HepG2 (cell line): ENCODE results near the gene EGLN1. TPM values are rescaled to one million over a fixed set of nuclear protein-coding genes. Genes with fewer than 3 reads are reported as not detected.

Source experiments
- ATAC-seq: fragments of 200-7000 bp; cut with Tn5 transposase; 3 replicates; pipeline ENCODE4 v1.9.1; 2020; ENCODE audit warnings: mild to moderate bottlenecking, moderate library complexity
- BruUV-seq: library from RNA; stranded (reverse); fragments of 400-500 nt; replicated peaks from 2 replicates; lab custom pipeline; 2021; lab: Mats Ljungman, UMichigan
- CTCF ChIA-PET: fragments of 300-600 bp; formaldehyde crosslinking; extraction: SDS; loops from one replicate; lab custom pipeline; 2021; ENCODE audit warnings: low total read pairs, inconsistent platforms, low intra/inter-chr PET ratio; lab: Yijun Ruan, JAX
- POLR2A ChIA-PET: fragments of 350-600 bp; sonication (Branson Sonifier 250); formaldehyde crosslinking; loops from one replicate; lab custom pipeline; 2020; ENCODE audit warnings: antibody characterized with exemption, inconsistent platforms; lab: Yijun Ruan, JAX
- DNase-seq: peaks from one replicate; pipeline ENCODE4 v3.0.0-alpha.2; 2015; ENCODE audit warnings: low spot score
- FAIRE-seq: peaks from 3 replicates; lab custom pipeline; 2011; peaks lifted over from hg19 to GRCh38; lab: Jason Lieb, UNC
- H2AFZ ChIP-seq: one replicate; pipeline ENCODE4 v1.6.1; 2011; ENCODE audit warnings: low read length, inconsistent platforms
- H3K27ac ChIP-seq: fragments of 300-600 bp; 3 replicates; pipeline ENCODE4 v1.8.0; 2011; ENCODE audit warnings: mixed run types, mild to moderate bottlenecking, mixed read lengths, low read length, inconsistent platforms; ENCODE audit not compliant: insufficient read depth; ENCODE audit errors: extremely low read length
- H3K27me3 ChIP-seq, 2 experiments: fragments of 200-600 bp in 1 of 2; 2 replicates in 1 of 2; 3 replicates in 1 of 2; pipeline versions ENCODE4 v1.6.0 to v1.8.0; 2011; ENCODE audit warnings: low read length in 2 of 2, mild to moderate bottlenecking in 2 of 2, moderate library complexity in 2 of 2, inconsistent platforms in 1 of 2; ENCODE audit not compliant: insufficient read depth in 2 of 2, control insufficient read depth in 1 of 2
- H3K36me3 ChIP-seq, 2 experiments: fragments of 200-600 bp in 1 of 2; replicated peaks in 1 of 2; 2 replicates in 1 of 2; 3 replicates in 1 of 2; pipeline versions ENCODE4 v1.5.1 to v1.8.0; 2011; ENCODE audit warnings: low read length in 2 of 2, inconsistent platforms in 1 of 2; ENCODE audit not compliant: insufficient read depth in 2 of 2, control insufficient read depth in 1 of 2
- H3K4me1 ChIP-seq: 2 replicates; pipeline ENCODE4 v1.5.1; 2012; ENCODE audit warnings: low read length, inconsistent platforms; ENCODE audit not compliant: insufficient read depth
- H3K4me2 ChIP-seq: 2 replicates; pipeline ENCODE4 v1.6.0; 2011; ENCODE audit warnings: low read depth, low read length, inconsistent platforms
- H3K4me3 ChIP-seq, 3 experiments: fragments of 200-600 bp in 1 of 3; sonication (generic), shearing (Covaris generic) in 1 of 3; replicated peaks in 1 of 3; 2 replicates each; pipeline ENCODE4 v1.5.1; 2011 to 2016; ENCODE audit warnings: low read length in 3 of 3, inconsistent platforms in 2 of 3, low read depth in 2 of 3, mild to moderate bottlenecking in 2 of 3, control low read depth in 1 of 3, mixed read lengths in 1 of 3; ENCODE audit not compliant: insufficient read depth in 1 of 3
- H3K79me2 ChIP-seq: one replicate; pipeline ENCODE4 v1.6.1; 2011; ENCODE audit warnings: low read length, inconsistent platforms; ENCODE audit not compliant: insufficient read depth
- H3K9ac ChIP-seq: 2 replicates; pipeline ENCODE4 v1.6.0; 2011; ENCODE audit warnings: mild to moderate bottlenecking, low read depth, low read length, inconsistent platforms; ENCODE audit not compliant: insufficient read depth
- H3K9me3 ChIP-seq: 2 replicates; pipeline ENCODE4 v1.5.1; 2012; ENCODE audit warnings: mild to moderate bottlenecking, low read length
- H4K20me1 ChIP-seq: 2 replicates; pipeline ENCODE4 v1.6.0; 2011; ENCODE audit warnings: inconsistent platforms, mild to moderate bottlenecking, low read length, moderate library complexity; ENCODE audit not compliant: insufficient read depth
- ARNT2 ChIP-seq: sonication (generic); formaldehyde crosslinking; IDR thresholded peaks from 2 replicates; pipeline ENCODE4 v1.8.0; 2022; ENCODE audit warnings: mild to moderate bottlenecking, low read depth, missing genetic modification reagents, moderate library complexity
- ATF4 ChIP-seq, 2 experiments: fragments of 450-650 bp in 1 of 2; sonication (generic) in 1 of 2; formaldehyde crosslinking; IDR thresholded peaks; 2 replicates each; pipeline versions ENCODE4 v1.5.0 to v1.8.0; 2020 to 2022; ENCODE audit warnings: mild to moderate bottlenecking in 1 of 2, missing genetic modification reagents in 1 of 2
- HBP1 ChIP-seq: IDR thresholded peaks from 2 replicates; pipeline ENCODE4 v1.6.1; 2016; ENCODE audit warnings: low read depth, control low read depth
- MAFK ChIP-seq, 2 experiments: IDR thresholded peaks in 1 of 2; conservative IDR thresholded peaks in 1 of 2; 2 replicates each; pipeline ENCODE4 v1.6.1; 2011; ENCODE audit warnings: improper control_type of control experiment in 2 of 2, low read length in 2 of 2
- MAX ChIP-seq: IDR thresholded peaks from 2 replicates; pipeline ENCODE4 v1.6.1; 2012; ENCODE audit warnings: inconsistent platforms
- NFE2L2 ChIP-seq: fragments of 150-350 bp; IDR thresholded peaks from 2 replicates; pipeline ENCODE4 v1.6.1; 2014; ENCODE audit warnings: low read length
- PBX3 ChIP-seq: sonication (generic); formaldehyde crosslinking; IDR thresholded peaks from 2 replicates; pipeline ENCODE4 v1.8.1; 2023; ENCODE audit warnings: missing genetic modification reagents, inconsistent platforms, borderline replicate concordance
- POGZ ChIP-seq: sonication (generic); formaldehyde crosslinking; IDR thresholded peaks from 2 replicates; pipeline ENCODE4 v1.4.0; 2020; ENCODE audit warnings: mild to moderate bottlenecking, missing genetic modification reagents
- SMAD3 ChIP-seq: sonication (generic); formaldehyde crosslinking; IDR thresholded peaks from 2 replicates; pipeline ENCODE4 v1.4.0; 2020; ENCODE audit warnings: missing genetic modification reagents
- ZNF563 ChIP-seq: sonication (generic); formaldehyde crosslinking; IDR thresholded peaks from 2 replicates; pipeline ENCODE4 v1.8.0; 2022; ENCODE audit warnings: mild to moderate bottlenecking, moderate library complexity, missing genetic modification reagents
- ZNF580 ChIP-seq: IDR thresholded peaks from 2 replicates; pipeline ENCODE4 v1.6.1; 2016; ENCODE audit warnings: low read depth, borderline replicate concordance
- ZNF609 ChIP-seq: sonication (generic); formaldehyde crosslinking; IDR thresholded peaks from 2 replicates; pipeline ENCODE4 v1.4.0; 2020; ENCODE audit warnings: mild to moderate bottlenecking, missing genetic modification reagents, borderline replicate concordance
- ZNF709 ChIP-seq: sonication (generic); formaldehyde crosslinking; IDR thresholded peaks from 2 replicates; pipeline ENCODE4 v1.5.0; 2020; ENCODE audit warnings: mild to moderate bottlenecking, missing genetic modification reagents
- WGBS: methylation state at CpG from one replicate; pipeline ENCODE4 v1.1.6; 2017; ENCODE audit warnings: low lambda C conversion rate; 5-methylcytosine and 5-hydroxymethylcytosine counted together
- in situ Hi-C: cut with HindIII; loops from 2 replicates; pipeline ENCODE4 v1.10.0; 2017; ENCODE audit warnings: low pct_unique_long_range_greater_than_20kb; ENCODE audit not compliant: extremely low pct_ligation_motif_present
- intact Hi-C: fragments of 100-400 bp; cut with micrococcal nuclease; formaldehyde crosslinking; loops from one replicate; pipeline ENCODE4 v1.10.0; 2022; ENCODE audit not compliant: unreplicated experiment
- polyA plus RNA-seq, 8 experiments: library from polyadenylated mRNA; depleted of rRNA in 3 of 8; stranded (reverse) in 7 of 8; unstranded in 1 of 8; fragments of >200 nt; fragmentation: Illumina TruSeq in 4 of 8; extraction: Trizol in 4 of 8; gene quantifications; 2 replicates each; pipeline versions ENCODE4 v1.2.1 to v1.2.3, GENCODE V29; 2011 to 2016; ENCODE audit warnings: low read depth in 4 of 8, missing spikeins in 1 of 8, mixed read lengths in 1 of 8; ENCODE audit not compliant: insufficient read depth in 1 of 8
- total RNA-seq, 5 experiments: library from RNA; depleted of rRNA; stranded (reverse); fragments of >200 nt; fragmentation: Illumina TruSeq; extraction: Trizol; gene quantifications; 2 replicates each; pipeline ENCODE4 v1.2.3, GENCODE V29; 2016; ENCODE audit warnings: low read depth in 1 of 5

Gene EGLN1
- total and polyA plus RNA-seq, 2 of the 13 experiments (the other 11 are each of a cell fraction or from before 2014, with no cell fraction given) = 34.4 to 44.1 TPM

GRCh38 chr1:231337472-231338269, 84.4 kb downstream of the EGLN1 start, which contains the start of gene EXOC8:
Gene EXOC8 (minus strand): TSS chr1:231337852. CDS start chr1:231337745, 107 bp downstream.
- peak within 1 kb of the TSS; percentile 97 for H3K4me2 ChIP-seq
- no peaks in the 10 kb centered on the region for H3K36me3 ChIP-seq
- CTCF ChIA-PET = no interaction called here
- ATAC-seq = peak; percentile 90
- POLR2A ChIA-PET = interaction anchor here (0.7 to 2.6 kb wide), 13 partner anchors 17 to 469 kb away, joined by 3 to 13 read pairs (median 3); partner anchors contain the start of genes C1orf198 and TSNAX
- intact Hi-C loops = loop anchor here (5.0 kb wide), 1 partner anchor 95 kb away; the partner anchor contains the start of gene GNPAT
- H3K27ac ChIP-seq = peak within 1 kb of the TSS; percentile 89
- under 1% methylated on average over 31 of the region's 74 CpGs for WGBS
- DNase-seq = peak; percentile 96
- in situ Hi-C loops = no loop called here
- H3K9me3 ChIP-seq = no peaks in the 10 kb centered on the region
- H4K20me1 ChIP-seq = peaks cover 10% of the 10 kb centered on the region; the same call in 1 of the 2 replicates
- peaks cover 77% of the 10 kb centered on the region for H3K79me2 ChIP-seq
- peak; percentile 90 for FAIRE-seq
- H3K27me3 ChIP-seq = no peaks in the 10 kb centered on the region; a peak in 1 of 5 replicates
- peak within 1 kb of the TSS; percentile 81 for H2AFZ ChIP-seq
- peak within 1 kb of the TSS; percentile 87 for H3K9ac ChIP-seq
- H3K4me1 ChIP-seq = peaks cover 42% of the 10 kb centered on the region
- BruUV-seq = no TSS peak
- peak within 1 kb of the TSS; percentile 88 to 93 (median 91) for H3K4me3 ChIP-seq
- TF ChIP-seq HBP1 (0 out of 2 replicates have a peak, but pooled peaks have one; percentile 17), PBX3 (CRISPR knock-in tag) (no peak), ZNF709 (CRISPR knock-in tag) (0 out of 2 replicates have a peak, but pooled peaks have one; percentile 70), ARNT2 (CRISPR knock-in tag) (peak; percentile 45; the same call in 1 of the 2 replicates), SMAD3 (CRISPR knock-in tag) (peak; percentile 65), ATF4 (CRISPR knock-in tag; IDR thresholded peaks at IDR 0.05) (no peak; a peak in 1 of 4 replicates), NFE2L2 (no peak), MAX (0 out of 2 replicates have a peak, but pooled peaks have one; percentile 26), ZNF580 (CRISPR knock-in tag) (peak; percentile 87), POGZ (CRISPR knock-in tag) (peak; percentile 84), ZNF563 (CRISPR knock-in tag) (no peak; the same call in 1 of the 2 replicates), ZNF609 (CRISPR knock-in tag) (peak; percentile 52; the same call in 1 of the 2 replicates), MAFK (conservative IDR thresholded peaks at IDR 0.05 in 1 of 2, IDR thresholded peaks at IDR 0.05 in 1 of 2; ENCODE audit: low read length in 2 of 2) (peak; percentile 95 to 99)
